M059J (cell line): ENCODE results near the gene TMEM41B. TPM values are rescaled to one million over a fixed set of nuclear protein-coding genes. Genes with fewer than 3 reads are reported as not detected.
"Not testable (repeated sequence)": the region's sequence is repeated elsewhere in the genome, so short reads cannot be mapped to it uniquely, and the experiment has no call there.

Experiments used
- DNase-seq: peaks from one replicate; pipeline ENCODE4 v3.0.0-alpha.2; 2012; ENCODE audit warnings: low read depth
- total RNA-seq: library from RNA; depleted of rRNA; stranded (reverse); fragments of >200 nt; shearing (Covaris generic); gene quantifications from 2 replicates; pipeline ENCODE4 v1.2.3, GENCODE V29; 2014; rRNA removed

The TMEM41B gene, protein sequence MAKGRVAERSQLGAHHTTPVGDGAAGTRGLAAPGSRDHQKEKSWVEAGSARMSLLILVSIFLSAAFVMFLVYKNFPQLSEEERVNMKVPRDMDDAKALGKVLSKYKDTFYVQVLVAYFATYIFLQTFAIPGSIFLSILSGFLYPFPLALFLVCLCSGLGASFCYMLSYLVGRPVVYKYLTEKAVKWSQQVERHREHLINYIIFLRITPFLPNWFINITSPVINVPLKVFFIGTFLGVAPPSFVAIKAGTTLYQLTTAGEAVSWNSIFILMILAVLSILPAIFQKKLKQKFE
- 84.6 and 108 TPM in 2 replicates for total RNA-seq

DNA sequence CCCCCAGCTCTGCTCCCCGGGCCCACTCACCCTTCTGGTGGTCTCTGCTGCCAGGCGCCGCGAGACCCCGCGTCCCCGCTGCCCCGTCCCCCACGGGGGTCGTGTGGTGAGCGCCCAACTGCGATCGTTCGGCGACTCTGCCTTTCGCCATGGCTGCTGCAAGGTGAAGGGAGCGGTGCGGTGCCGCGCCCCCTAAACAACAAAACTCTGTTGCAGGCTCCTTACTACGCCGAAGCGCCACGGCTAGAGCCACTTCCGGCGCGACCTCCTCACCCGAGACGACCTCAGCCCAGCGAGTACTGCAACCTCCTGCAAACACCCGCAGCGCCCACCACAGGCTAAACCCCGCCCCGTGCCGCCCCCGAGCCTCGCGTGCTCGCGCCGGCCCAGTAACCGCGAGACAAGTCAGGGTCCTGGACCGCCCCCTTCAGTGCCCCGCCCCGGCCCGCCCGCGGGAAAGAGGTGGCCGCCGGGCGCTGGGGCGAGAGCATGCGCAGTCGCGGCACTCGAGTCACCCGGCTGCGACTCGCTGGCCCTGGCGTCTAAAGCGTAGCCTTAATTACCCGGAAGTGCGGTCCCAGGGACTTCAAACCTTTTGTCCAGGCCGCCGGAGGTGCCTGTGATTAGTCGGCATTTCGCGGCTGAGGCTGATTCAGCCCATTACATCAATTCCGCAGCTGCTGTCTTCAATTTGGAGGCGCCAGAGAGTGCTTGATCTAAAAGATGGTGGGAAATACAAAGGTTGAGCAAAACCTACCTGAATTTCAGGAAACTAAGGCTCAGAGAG, at the start of gene TMEM41B:
Gene TMEM41B (minus strand): TSS at position 303 of the 787 bp plus-strand sequence. CDS start 152 bp downstream, at position 151.
- DNase-seq = peak; percentile 100

DNA sequence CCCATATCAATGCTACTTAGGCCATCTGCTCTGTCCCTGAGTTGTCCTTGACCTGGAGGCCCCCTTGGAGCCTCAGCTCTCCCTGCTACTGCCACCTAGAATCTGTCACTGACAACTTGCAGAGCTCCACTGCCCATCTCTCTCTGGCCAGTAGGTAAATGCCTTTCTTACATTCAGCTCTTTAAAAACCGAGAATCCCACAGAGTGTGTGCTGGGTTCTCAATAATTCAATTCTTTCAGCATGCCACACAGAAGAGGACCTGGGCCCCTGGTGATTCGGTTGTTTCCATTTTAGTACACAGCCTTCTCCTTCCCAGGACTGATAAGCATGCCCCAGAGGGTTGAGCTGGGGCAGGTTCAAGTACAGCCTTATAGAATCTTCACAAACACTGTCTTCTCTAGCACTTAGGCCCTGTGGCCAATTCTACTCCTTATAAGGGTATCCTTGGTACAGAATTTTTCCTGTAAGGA, 48.0 kb upstream of the TMEM41B start:
- DNase-seq = peak; percentile 17

DNA sequence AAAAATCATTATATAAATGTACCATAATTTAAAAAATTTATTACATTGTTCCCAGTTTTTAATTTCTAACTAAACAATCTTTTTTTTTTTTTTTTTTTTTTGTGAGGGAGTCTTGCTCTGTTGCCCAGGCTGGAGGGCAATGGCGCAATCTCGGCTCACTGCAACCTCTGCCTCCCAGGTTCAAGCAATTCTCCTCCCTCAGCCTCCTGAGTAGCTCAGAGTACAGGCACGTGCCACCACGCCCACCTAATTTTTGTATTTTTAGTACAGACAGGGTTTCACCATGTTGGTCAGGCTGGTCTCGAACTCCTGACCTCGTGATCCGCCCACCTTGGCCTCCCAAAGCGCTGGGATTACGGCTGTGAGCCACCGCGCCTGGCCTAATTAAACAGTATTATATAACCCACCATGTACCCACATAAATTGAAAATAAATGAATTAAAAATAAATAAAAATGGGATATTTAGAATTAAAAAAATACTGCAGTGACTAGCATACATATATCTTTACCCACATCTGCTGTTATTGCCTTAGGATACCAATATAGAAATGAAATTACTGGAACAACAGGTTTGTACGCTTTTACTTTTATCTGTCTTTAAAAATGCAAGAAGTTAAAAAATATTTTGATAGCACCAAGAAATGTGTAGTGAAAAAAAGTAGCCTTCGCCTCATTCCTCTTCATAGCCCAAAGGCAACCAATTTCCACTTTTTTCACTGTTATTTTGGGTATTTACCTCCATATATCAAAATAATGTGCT, 46.6 kb upstream of the TMEM41B start:
- DNase-seq = not testable (repeated sequence)

DNA sequence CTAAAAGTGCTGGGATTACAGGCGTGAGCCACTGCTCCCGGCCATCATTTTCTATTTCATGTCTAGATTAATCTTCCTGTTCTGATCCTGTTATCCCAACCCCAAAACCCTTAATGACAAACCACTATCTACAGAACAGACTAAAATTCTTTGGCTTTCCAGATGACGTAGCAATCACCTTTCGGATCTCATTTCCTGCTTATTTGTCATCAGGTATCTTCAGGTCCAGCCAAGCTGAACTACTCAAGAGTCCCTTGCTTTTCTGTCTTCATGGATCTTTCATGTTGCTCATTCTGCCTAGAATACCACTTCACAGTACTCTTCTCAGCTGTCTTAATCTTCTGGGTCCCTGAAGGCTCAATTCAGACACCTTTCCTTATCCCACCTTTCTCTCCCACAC, 42.6 kb upstream of the TMEM41B start:
- peak; percentile 8 for DNase-seq

DNA sequence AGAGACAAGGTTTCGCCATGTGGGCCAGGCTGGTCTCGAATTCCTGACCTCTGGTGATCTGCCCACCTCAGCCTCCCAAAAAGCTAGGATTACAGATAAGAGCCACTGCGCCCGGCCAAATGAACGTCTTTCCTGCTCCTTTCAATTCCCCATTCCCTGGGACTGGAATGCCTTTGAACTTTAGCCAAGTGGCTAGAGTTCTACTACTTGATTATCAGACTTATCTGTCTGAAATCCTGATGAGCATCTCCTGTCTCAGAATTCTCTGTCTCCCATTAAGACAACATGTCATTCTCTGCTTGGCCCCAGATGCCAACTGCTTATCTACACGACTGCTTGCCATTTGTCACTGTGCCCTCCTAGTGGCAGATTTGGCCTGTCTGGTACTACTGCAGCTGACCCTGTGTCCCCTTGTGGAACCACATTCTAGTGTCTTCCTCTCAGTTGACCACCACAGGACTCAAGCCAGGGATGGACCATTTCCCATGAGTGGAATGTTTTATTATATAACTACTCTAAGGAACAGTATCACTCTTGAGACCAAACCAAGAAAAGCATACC, 37.0 kb upstream of the TMEM41B start:
- no peak for DNase-seq

DNA sequence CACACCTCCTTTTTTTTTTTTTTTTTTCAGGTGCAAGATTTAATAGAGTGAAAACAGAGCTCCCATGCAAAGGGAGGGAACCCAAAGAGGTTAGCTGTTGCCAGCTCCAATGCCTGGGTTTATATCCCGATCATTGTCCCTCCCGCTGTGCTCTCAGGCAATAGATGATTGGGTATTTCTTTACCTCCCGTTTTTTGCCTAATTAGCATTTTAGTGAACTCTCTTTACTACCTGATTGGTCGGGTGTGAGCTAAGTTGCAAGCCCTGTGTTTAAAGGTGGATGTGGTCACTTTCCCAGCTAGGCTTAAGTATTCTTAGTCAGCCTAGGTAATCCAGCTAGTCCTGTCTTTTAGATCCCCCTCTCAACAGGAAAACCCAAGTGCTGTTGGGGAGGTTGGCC, 33.4 kb upstream of the TMEM41B start:
- not testable (repeated sequence) for DNase-seq

DNA sequence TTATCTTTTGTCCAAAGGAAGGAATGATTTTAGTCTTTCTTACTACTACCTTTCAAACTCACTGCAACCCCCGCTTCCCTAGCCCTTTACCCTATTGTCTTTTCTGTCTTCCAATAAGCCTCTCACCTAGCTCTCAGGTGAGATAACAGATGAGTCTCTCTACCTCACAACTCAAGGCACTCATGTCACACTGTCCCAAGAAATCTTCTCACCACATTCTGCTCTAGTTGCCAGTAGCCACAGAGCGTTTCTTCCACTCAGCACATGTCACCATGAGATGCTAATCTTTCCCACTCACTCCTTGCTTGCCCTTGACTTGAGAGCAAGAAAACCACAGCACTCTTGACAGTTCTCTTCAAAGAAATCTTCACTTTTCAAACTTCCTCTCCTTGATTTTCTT, 32.7 kb upstream of the TMEM41B start:
- peak; percentile 23 for DNase-seq

DNA sequence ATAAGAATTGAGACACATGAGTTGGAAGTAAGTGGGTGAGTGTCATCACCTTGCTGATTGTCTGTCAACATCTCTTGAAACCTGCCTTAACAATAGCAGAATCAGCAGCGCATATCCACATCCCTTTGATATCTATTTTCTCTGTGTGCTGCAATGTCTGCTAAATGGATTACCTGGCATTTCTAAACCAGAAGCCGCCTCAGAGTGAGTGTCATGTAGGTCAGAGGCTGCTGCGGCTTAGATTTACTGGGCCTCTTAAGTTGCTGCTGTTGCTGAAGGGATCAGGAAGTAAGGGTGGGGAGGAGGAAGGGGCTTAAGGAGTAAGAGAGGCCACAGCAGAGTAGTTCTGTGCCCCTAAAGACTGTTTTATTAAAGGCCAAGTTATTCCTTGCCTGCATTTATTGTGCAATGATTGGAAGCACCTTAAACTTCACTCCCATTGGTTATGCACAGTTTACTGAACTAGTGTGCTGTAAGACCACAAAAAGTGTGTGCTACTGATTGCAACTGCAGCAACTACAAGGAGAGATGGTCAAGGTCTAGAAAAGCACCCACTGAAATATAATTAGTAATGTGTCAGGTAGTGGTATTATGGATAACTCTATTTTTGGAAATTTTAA, 29.8 kb upstream of the TMEM41B start:
- DNase-seq = no peak

DNA sequence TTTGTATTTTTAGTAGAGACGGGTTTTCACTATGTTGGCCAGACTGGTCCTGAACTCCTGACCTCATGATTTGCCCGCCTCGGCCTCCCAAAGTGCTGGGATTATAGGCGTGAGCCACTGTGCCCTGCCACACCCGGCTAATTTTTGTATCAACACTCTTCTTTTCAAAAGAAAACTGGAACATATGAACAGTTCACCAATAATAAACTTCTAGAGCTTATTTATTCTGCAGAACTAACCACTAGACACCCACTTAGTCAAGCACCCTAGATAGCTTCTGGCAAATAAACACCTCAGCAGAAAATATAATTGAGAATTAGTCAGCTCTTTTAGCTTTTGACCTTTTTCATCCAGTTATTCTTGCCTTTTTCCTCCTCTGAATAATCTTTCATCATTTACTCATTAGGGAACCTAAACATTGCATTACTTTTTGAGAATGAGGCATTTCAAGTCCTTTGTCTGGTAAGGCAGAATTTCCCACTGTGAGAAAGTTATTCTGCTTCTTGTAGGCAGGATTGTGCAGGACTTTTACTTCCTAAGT, 27.3 kb upstream of the TMEM41B start:
- no peak for DNase-seq

DNA sequence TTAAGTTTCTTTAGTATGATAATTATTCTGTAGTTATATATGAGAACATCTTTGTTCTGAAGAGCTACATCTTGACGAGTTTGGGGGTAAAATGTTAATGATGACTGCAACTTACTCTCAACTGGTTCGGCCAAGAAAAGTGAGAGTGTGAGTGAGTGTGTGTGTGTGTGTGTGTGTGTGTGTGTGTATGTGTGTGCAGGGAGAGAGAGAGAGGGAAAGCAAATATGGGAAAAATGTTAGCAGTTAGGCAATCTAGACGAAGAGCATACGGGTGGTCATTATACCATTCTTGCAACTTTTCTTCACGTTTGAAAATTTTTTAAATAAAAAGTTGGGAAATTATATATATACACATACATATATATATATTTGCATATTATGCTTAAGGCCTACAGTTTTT, 18.3 kb upstream of the TMEM41B start:
- DNase-seq = no peak

DNA sequence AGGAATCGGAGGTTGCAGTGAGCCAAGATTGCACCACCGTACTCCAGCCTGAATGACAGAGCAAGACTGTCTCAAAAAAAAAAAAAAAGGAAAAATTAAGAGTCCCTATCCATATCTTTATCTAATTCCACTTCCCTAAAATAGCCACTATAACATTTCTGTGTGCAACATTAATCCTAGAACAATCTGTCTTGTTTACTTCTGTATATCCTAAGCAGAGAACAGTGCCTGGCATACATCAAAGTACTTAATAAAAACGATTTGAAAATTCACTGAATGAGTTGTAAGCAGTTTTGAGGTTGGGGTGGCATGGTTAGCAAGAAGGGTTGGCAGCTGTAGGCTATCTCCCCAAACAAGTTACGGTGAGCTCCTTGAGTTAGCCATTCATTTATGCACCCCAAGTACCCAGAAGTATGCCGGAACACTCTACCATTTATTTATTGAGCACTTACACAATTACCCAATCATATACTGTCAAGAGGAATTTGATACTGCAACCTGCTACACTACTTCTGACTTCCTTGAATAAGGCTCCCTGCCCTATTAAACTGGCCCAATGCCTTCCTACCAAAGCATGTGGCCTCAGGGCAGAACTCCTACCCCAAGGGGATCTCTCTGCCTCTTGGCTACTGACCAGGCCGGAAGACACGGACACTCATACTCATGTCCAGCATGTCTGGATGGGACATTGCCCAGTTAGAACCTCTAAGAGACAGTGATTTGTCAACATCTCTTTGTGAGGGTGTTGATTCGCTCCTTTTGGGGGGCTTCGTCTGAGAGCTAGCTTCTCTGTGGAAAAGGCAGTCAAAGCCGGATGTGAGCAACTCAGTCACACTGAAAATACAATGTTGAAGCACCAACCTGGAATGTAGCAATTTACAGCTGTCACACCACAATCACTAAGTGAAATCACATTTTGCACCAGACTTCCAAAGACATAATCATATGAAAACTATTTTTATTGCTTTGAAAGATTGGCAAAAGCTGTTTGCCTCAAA, 16.3 kb upstream of the TMEM41B start:
- peak; percentile 92 for DNase-seq

DNA sequence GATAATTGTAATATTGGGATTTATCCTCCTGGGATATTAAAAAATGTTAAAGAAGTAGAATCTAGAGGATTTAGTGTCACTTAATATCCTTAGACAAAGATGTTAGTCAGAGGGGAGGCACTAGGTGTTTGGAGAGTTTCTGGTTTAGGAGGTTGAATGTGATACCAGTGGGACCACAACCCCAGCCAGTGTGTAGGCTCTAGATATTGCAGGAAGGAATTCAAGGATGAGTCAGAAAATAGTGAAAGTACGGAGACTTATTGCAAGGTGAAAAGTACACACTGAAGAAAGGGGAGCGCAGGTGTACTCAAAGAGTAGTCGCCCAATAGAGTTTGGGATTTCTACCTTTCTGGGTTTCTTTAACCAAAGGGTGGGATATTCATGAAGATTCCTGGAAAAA, 5.7 kb upstream of the TMEM41B start:
- peak; percentile 26 for DNase-seq

DNA sequence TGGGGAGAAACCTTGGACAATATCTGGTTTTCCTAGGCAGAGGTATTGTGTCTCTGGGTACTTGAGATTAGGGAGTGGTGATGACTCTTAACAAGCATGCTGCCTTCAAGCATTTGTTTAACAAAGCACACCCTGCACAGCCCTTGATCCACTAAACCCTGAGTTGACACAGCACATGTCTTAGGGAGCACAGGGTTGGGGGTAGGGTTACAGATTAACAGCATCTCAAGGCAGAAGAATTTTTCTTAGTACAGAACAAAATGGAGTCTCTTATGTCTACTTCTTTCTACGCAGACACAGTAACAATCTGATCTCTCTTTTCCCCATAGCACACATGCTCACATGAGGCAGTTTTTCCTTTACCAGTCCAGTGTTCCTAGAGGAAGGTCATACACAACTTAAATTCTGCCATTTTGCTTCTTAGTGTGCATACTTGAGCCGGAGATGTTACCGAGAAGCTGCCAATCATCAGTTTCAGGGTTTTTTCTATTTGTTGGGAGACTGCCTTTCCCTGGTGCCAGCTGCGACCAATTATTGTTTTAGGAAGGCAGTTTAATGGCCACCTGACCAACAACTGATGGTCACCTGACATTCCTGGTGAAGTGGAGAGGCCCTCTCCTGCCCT, 5.1 kb upstream of the TMEM41B start:
- not testable (repeated sequence) for DNase-seq

DNA sequence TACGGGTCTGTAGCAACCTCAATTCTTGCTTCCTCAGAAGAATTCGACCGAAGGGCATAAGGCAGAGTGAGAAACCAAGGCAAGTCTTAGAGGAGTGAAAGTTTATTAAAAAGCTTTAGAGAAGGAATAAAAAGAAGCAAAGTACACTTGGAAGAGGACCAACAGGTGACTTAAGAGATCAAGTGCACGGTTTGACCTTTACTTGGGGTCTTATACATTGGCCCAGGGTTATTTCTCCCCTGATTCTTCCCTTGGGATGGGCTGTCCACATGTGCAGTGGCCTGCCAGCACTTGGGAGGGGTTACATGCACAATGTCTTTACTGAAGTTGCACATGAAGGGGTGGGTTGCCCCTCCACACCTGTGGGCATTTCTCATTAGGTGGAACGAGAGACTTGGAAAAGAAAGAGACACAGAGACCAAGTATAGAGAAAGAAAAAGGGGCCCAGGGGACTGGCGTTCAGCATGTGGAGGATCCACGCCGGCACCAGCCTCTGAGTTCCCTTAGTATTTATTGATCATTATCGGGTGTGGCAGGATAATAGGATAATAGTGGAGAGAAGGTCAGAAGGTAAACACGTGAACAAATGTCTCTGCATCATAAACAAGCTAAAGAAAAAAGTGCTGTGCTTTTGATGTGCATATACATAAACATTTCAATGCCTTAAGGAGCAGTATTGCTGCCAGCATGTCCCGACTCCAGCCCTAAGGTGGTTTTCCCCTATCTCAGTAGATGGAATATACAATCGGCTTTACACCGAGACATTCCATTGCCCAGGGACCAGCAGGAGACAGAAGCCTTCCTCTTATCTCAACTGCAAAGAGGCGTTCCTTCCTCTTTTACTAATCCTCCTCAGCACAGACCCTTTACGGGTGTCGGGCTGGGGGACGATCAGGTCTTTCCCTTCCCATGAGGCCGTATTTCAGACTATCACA, 4.3 kb upstream of the TMEM41B start:
- not testable (repeated sequence) for DNase-seq

DNA sequence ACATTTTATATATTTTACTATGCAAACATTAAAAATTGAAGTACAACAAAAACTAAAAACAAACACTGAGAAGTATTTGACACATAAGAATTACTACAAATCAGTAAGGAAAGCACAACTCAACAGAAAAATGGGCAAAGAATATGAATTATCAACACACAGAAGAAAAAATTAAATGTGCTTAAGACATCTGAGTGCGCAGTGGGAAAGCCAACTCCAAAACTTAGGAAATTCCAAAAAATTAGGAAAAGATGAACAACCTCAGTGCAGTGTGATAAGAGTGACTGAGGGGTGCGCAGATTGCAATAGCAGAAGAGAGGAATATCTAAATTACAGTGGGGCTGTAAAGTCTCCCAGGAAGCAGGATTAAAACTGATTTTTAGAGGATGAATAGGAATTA, 1.9 kb upstream of the TMEM41B start:
- DNase-seq = no peak

DNA sequence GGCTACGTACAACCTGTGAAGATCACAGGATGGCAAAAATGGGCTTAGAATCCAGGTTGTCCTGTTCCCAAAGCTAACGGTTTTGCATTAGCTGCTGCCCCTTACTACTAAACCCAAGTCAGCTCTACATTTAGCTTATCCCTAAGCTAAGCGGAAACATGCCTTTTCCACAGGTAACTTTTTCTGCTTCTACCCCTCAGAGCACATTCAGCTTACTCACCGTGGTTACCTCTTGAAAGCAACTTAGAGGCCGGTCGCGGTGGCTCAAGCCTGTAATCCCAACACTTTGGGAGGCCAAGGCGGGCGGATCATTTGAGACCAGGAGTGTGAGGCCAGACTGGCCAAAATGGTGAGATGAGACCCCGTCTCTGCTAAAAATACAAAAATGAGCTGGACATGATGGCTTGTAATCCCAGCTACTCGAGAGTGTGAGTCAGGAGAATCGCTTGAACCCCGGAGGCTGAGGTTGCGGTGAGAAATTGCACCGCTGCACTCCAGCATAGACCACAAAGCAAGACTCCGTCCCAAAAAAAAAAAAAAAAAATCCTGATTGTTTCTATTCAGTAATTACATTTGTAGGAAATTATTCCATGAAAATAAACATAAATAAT, 790 bp upstream of the TMEM41B start:
- peak; percentile 38 for DNase-seq

DNA sequence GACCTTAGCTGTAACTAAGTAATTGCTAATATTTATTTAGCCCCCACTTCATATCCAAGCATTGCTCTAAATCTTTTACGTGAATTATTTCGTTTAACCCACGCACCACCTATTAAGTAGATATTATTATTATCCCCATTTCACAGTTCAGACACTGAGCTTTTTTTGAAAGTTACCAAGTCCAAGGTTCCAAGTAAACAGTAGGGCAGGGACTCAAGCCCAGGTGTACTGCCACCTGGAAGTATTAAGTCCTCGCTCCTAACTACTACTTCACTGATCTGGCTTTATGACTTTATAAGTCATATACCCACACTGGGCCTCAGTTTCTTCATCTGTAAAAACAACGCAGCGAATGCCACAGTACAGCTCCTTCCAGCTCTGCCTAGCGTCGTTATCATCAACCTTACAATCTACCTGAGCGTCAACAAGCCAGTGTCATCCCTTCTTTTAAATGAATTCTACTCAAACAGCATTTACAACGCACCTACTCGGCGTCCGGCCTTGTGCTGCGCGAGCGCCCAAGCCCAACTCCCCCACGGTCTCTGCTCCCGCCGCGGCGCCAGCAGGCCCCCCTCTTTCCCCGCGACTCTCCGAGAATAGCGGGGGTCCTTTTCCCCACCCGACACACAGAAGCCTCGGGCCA, 624 bp downstream of the TMEM41B start:
- DNase-seq = peak; percentile 31
